NB4 (cell line): ENCODE data around the gene PTPRK.

ENCODE experiments used
- CTCF ChIP-seq: IDR thresholded peaks from one replicate; pipeline ENCODE4 v1.5.1; 2012; ENCODE audit warnings: low read depth, low read length
- MAX ChIP-seq: IDR thresholded peaks from 2 replicates; pipeline ENCODE4 v1.6.1; 2011; ENCODE audit warnings: low read depth, low read length
- POLR2A ChIP-seq: IDR thresholded peaks from 2 replicates; pipeline ENCODE4 v1.6.1; 2011; ENCODE audit warnings: mild to moderate bottlenecking; ENCODE audit not compliant: insufficient read length; ENCODE audit errors: extremely low read depth

- no peak for TF ChIP-seq CTCF
- no peak for TF ChIP-seq POLR2A
- TF ChIP-seq MAX = no peak
Observed at GRCh38 chr6:128406453-128406852, 113.9 kb downstream of the PTPRK start.
